Stimulated activated CD8-positive, alpha-beta memory T cell treated with anti-CD3 and anti-CD28 coated beads, Interleukin-15, amount 100 ng/mL, for 48 hours (primary cell): ENCODE results near the gene VPS52.
A peak's percentile ranks its signal among the peaks of the same experiment; 100 is the strongest.

ENCODE experiments used
- DNase-seq, 2 donors: peaks; one replicate each; pipeline ENCODE4 v3.0.0-alpha.2; 2020; ENCODE audit warnings: low read depth in 2 of 2

Gene VPS52

GRCh38 chr6:33271468-33272274 is at the start of gene VPS52, which contains the start of gene RPS18:
Gene VPS52, minus strand, starts transcription at chr6:33271876. Its CDS starts 201 bp downstream, at chr6:33271675.
Gene RPS18, plus strand, starts transcription at chr6:33272075. Its CDS starts 45 bp downstream, at chr6:33272120.
- peak; percentile 76 to 84 for DNase-seq

GRCh38 chr6:33321227-33321626 is 49.6 kb upstream of the VPS52 start:
- no peak for DNase-seq

GRCh38 chr6:33320315-33321181 is 48.9 kb upstream of the VPS52 start:
- DNase-seq: no peak

GRCh38 chr6:33319939-33320314 is 48.3 kb upstream of the VPS52 start:
- no peak for DNase-seq

GRCh38 chr6:33318426-33319073 is 46.9 kb upstream of the VPS52 start:
- no peak for DNase-seq

GRCh38 chr6:33317669-33318425 is 46.2 kb upstream of the VPS52 start, which contains the start of gene ZBTB22:
Gene ZBTB22, minus strand, starts transcription at chr6:33317744. Its CDS starts 828 bp downstream, at chr6:33316916.
- peak; percentile 91 for DNase-seq

- DNase-seq: no peak
These were observed 45.7 kb upstream of the VPS52 start for GRCh38 chr6:33317419-33317668.

- no peak for DNase-seq
These were observed 45.1 kb upstream of the VPS52 start for GRCh38 chr6:33316603-33317418.

- no peak for DNase-seq
These were observed 44.3 kb upstream of the VPS52 start for GRCh38 chr6:33315793-33316602.

- no peak for DNase-seq
These were observed 43.5 kb upstream of the VPS52 start for GRCh38 chr6:33314943-33315792.

GRCh38 chr6:33314515-33314942 is 42.9 kb upstream of the VPS52 start:
- peak; percentile 43 to 53 for DNase-seq

GRCh38 chr6:33313709-33314514 is 42.2 kb upstream of the VPS52 start, which contains the start of gene TAPBP:
Gene TAPBP, minus strand, starts transcription at chr6:33314078. Its CDS starts 37 bp downstream, at chr6:33314041.
- peak; percentile 81 to 87 for DNase-seq

GRCh38 chr6:33313105-33313708 is 41.5 kb upstream of the VPS52 start:
- peak in 1 of 2 donors; percentile 38 for DNase-seq

- peak in 1 of 2 donors; percentile 66 for DNase-seq
These were observed 40.9 kb upstream of the VPS52 start for GRCh38 chr6:33312361-33313104.

- DNase-seq: no peak
These were observed 34.7 kb upstream of the VPS52 start for GRCh38 chr6:33306356-33306755.

GRCh38 chr6:33305052-33305451 is 33.4 kb upstream of the VPS52 start:
- DNase-seq: no peak

GRCh38 chr6:33304216-33304615 is 32.5 kb upstream of the VPS52 start:
- no peak for DNase-seq
